Neural cell (in vitro differentiated cells): ENCODE results near the gene MIEN1.

ENCODE experiments used
- CTCF ChIP-seq: fragments of 450-650 bp; IDR thresholded peaks from 2 replicates; pipeline ENCODE4 v1.5.1; 2014; ENCODE audit warnings: antibody characterized with exemption, mild to moderate bottlenecking, moderate library complexity; ENCODE audit not compliant: poor library complexity, severe bottlenecking
- MXI1 ChIP-seq: fragments of 450-650 bp; conservative IDR thresholded peaks from 2 replicates; pipeline ENCODE4 v1.6.1; 2014; ENCODE audit warnings: antibody characterized with exemption, mild to moderate bottlenecking; ENCODE audit not compliant: poor library complexity, severe bottlenecking
- POLR2AphosphoS5 ChIP-seq: IDR thresholded peaks from 2 replicates; pipeline ENCODE4 v1.6.1; 2012

DNA sequence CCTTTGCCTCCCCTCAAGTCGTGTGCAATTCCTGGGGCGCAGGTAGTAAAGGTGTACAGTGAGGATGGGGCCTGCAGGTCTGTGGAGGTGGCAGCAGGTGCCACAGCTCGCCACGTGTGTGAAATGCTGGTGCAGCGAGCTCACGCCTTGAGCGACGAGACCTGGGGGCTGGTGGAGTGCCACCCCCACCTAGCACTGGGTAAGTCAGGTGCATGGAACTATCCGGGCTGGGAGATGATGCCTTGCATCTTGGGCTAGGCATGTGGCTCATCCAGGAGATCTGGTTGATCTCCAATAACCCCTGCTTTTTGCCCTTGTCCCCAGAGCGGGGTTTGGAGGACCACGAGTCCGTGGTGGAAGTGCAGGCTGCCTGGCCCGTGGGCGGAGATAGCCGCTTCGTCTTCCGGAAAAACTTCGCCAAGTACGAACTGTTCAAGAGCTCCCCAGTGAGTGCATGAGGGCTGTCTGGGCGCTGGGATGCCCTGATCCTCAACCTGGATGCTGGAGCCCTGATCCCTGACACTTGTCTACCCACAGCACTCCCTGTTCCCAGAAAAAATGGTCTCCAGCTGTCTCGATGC lies 12.6 kb upstream of the MIEN1 start:
- TF ChIP-seq CTCF (no peak), POLR2AphosphoS5 (no peak), MXI1 (no peak)
